ENCODE measurements around the gene PROSER3. TPM values are rescaled to one million over a fixed set of nuclear protein-coding genes. Genes with fewer than 3 reads are reported as not detected.

The PROSER3 gene
- total and polyA plus RNA-seq, 2 of the 13 experiments (the other 11 are each of a cell fraction or from before 2014, with no cell fraction given), result 5.1 to 5.7 TPM

DNA sequence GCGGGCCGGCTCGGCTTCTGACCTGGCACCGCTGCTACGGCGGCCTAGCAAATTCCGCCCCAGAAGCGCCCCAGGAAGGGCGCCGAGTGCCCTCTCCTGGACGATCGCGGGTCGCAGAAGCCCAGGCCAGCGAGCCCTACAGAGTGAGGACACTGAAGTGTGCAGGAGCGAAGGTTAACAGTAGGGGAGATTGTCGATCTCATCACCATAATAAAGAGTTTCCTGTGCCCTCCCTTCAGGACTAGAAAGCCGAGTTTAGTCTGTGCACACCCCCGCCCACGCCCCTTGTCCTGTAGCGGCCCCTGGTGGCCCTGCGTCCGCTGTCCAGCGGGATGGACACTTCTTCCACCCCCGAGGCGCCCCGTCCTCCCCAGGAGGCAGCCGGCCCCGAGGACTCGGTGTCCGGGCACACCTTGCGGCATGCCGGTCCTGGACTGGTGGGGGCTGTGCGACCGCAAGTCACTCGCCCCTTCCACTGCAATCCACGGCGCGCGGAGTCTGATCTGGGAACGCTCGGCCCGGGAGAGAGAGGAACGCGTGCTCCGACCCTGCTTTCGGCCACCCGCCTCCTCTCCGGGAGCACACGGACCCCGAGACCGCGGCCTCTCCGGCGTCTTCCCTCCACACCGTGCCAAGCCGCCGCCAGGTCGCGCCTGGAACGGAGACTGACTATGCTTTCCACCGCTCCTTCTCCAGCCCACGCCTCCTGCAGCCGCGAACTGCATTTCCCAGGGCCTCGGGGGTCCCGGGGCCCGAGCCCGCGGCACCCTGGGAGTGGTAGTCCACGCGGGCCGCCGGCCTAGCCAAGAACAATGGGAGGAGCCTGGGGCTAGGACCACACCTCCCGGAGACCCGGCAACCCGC lies 40.9 kb upstream of the PROSER3 start (continued):
- TF ChIP-seq ZUFSP (CRISPR knock-in tag; IDR thresholded peaks at IDR 0.05; ENCODE audit: borderline replicate concordance) (no peak), ZFP62 (CRISPR knock-in tag; IDR thresholded peaks at IDR 0.05) (0 out of 2 replicates have a peak, but pooled peaks have one; percentile 78), RFX5 (IDR thresholded peaks at IDR 0.05; ENCODE audit: low read depth, low read length) (no peak; the same call in 1 of the 2 replicates), SYNCRIP (IDR thresholded peaks at IDR 0.05; ENCODE audit: insufficient read depth, low read depth, low read length) (no peak), KDM4B (CRISPR knock-in tag; IDR thresholded peaks at IDR 0.05) (no peak), MTA3 (CRISPR knock-in tag; IDR thresholded peaks at IDR 0.05) (no peak), ZNF788 (CRISPR knock-in tag; IDR thresholded peaks at IDR 0.05; ENCODE audit: borderline replicate concordance) (peak; percentile 76; the same call in 1 of the 2 replicates), XRCC5 (optimal IDR thresholded peaks at IDR 0.05; ENCODE audit: low read length) (peak; percentile 14), SRSF9 (IDR thresholded peaks at IDR 0.05; ENCODE audit: borderline replicate concordance, insufficient read depth, low read depth, low read length, poor library complexity, severe bottlenecking) (no peak), MYC (CRISPR knock-in tag; IDR thresholded peaks at IDR 0.05; ENCODE audit: borderline replicate concordance) (peak; percentile 72), IRF2 (CRISPR knock-in tag; IDR thresholded peaks at IDR 0.05) (peak; percentile 71), ZMAT3 (CRISPR knock-in tag; conservative IDR thresholded peaks at IDR 0.05) (peak; percentile 56; the same call in 1 of the 2 replicates), ZMYM2 (CRISPR knock-in tag; IDR thresholded peaks at IDR 0.05) (no peak), FOXK1 (CRISPR knock-in tag; IDR thresholded peaks at IDR 0.05; ENCODE audit: borderline replicate concordance, low read depth) (peak; percentile 49), ZNF781 (CRISPR knock-in tag; IDR thresholded peaks at IDR 0.05; ENCODE audit: borderline replicate concordance, not compliant biosample characterization) (peak; percentile 1), AKAP8 (CRISPR knock-in tag; IDR thresholded peaks at IDR 0.05) (no peak), MYPOP (CRISPR knock-in tag; IDR thresholded peaks at IDR 0.05) (0 out of 2 replicates have a peak, but pooled peaks have one; percentile 49), ZNF530 (CRISPR knock-in tag; IDR thresholded peaks at IDR 0.05; ENCODE audit: low read depth) (no peak), ZNF782 (CRISPR knock-in tag; IDR thresholded peaks at IDR 0.05; ENCODE audit: borderline replicate concordance) (0 out of 2 replicates have a peak, but pooled peaks have one; percentile 35), ZNF709 (CRISPR knock-in tag; IDR thresholded peaks at IDR 0.05) (peak; percentile 41; the same call in 1 of the 2 replicates), ISX (CRISPR knock-in tag; conservative IDR thresholded peaks at IDR 0.05) (0 out of 2 replicates have a peak, but pooled peaks have one; percentile 22), REXO4 (CRISPR knock-in tag; IDR thresholded peaks at IDR 0.05; ENCODE audit: borderline replicate concordance) (no peak), BORCS8-MEF2B (CRISPR knock-in tag; IDR thresholded peaks at IDR 0.05) (no peak)
- TF ChIP-seq, protein P1, sequence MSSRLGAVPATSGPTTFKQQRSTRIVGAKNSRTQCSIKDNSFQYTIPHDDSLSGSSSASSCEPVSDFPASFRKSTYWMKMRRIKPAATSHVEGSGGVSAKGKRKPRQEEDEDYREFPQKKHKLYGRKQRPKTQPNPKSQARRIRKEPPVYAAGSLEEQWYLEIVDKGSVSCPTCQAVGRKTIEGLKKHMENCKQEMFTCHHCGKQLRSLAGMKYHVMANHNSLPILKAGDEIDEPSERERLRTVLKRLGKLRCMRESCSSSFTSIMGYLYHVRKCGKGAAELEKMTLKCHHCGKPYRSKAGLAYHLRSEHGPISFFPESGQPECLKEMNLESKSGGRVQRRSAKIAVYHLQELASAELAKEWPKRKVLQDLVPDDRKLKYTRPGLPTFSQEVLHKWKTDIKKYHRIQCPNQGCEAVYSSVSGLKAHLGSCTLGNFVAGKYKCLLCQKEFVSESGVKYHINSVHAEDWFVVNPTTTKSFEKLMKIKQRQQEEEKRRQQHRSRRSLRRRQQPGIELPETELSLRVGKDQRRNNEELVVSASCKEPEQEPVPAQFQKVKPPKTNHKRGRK (CRISPR knock-in tag; IDR thresholded peaks at IDR 0.05), result no peak
- TF ChIP-seq, protein P2, sequence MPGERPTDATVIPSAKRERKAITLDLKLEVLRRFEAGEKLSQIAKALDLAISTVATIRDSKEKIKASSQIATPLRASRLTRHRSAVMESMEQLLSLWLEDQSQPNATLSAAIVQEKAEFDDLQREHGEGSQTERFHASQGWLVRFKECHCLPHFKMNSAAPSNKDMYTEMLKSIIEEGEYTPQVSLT (CRISPR knock-in tag; IDR thresholded peaks at IDR 0.05; ENCODE audit: borderline replicate concordance, low read depth), result no peak; the same call in 1 of the 2 replicates

Measured in HepG2 (cell line).